NCI-H510A (cell line): ENCODE data around the gene DCLRE1B.
A peak's percentile ranks its signal among the peaks of the same experiment; 100 is the strongest.

Experiments
- DNase-seq: peaks from one replicate; lab custom pipeline; 2025; lab: John Stamatoyannopoulos, UW

The DCLRE1B gene

DNA sequence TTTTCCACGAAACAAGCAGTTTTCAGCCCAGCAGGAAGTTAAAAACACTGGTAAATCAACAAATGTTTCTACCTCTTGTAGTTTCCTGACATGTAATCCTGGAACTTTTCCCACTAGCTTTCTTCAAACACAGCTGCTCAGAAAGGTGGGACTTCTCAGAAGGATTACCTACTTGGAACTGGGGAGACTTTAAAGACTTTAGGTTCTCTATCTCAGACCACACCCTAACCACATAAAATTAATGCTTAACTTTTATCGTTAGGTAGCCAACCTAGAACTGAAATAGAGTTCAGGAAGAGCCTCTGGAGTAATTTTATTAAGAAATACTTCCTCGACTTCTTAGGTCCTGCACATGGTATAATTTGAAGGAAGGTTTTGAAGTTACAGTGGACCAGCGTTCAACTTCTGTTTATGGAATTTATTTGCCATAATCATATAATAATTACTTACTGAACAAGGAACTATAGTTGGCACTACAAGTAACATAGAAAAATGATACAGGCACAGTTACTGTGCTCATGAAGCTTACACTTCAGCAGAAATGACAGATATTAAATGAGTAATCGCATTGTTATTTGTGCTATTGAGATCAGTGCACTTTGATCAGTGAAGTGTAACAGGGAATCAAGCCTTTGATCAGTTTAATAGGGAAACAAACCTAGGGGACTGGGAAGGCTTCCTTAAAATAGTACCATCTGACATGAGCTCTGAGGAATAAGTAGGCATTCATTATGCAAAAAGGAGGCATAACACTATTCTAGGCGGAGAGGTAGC, 17.5 kb upstream of the DCLRE1B start, which contains the start of gene BCL2L15:
TSS of gene BCL2L15 (minus strand) at position 180 of the 774 bp plus-strand sequence. CDS start 206 bp downstream, outside the sequence.
- DNase-seq, result no peak

DNA sequence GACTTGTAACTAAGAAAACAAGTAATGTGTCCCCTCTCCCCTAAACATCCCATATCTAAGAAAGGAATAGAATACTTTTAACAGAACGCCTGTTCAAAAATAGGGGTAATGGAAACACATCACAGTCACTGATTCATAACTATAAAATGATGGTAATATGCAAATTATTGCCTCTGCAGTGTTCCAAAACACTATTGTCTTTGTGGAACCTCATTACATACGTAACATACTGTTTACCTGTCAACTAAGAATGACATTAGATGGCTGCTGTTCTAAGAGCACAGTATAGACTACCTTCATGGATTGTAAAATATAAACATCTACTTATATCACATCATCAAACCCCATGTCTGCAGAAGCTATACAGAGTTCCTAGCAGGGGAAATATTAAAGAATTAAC, 14.3 kb upstream of the DCLRE1B start:
- DNase-seq, result no peak

DNA sequence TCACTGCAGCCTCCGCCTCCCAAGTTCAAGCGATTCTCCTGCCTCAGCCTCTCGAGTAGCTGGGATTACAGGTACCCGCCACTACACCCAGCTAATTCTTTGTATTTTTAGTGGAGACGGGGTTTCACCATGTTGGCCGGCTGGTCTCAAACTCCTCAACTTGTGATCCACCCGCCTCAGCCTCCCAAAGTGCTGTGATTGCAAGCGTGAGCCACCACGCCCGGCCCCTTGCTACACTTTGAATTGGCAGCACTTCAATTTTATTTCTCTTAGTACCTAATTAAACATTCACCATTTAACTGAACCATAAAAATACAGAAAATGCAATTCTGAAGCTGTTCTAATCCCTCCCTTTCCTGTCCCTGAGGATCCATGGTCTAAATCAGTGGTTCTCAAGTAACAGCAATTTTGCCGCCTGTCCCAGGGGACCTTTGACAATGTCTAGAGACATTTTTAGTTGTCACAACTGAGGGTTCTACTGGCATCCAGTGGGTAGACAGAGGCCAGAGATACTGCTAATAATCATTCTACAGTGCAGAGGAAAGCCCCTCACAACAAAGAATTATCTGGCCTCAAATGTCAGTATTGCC, 13.4 kb upstream of the DCLRE1B start:
- no peak for DNase-seq

DNA sequence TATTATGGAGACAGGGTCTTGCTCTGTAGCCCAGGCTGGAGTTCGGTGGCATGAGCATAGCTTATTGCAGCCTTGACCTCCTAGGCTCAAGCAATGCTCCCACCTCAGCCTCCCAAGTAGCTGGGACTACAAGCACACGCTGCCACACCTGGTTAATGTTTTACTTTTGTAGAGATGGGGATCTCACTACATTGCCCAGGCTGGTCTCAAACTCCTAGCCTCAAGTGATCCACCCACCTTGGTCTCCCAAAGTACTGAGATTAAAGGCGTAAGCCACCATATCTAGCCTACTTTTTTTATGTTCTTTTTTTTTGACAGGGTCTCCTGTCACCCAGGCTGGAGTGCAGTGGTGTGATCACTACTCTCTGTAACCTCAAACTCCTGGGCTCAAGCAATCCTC, 11.9 kb upstream of the DCLRE1B start:
- DNase-seq, result no peak

DNA sequence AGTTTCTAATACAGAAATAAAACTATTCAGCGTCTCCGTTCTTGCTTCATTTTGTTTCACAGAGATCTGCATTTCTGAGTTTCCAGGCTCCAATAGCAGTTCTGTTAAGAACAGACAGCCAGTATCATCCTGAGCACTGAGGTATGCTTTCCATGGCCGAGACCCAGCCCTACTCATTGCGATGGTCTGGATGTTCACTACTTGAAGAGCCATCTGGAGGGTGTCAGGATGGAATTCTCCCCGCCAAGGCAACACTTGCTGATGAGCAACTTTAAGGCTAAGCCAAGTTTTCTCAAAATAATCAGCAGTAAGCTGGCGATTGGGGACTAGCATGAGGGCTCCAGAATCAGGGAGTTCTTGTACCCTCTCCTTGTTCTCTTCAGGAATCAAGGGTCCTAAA, 10.0 kb upstream of the DCLRE1B start:
- DNase-seq, result no peak

DNA sequence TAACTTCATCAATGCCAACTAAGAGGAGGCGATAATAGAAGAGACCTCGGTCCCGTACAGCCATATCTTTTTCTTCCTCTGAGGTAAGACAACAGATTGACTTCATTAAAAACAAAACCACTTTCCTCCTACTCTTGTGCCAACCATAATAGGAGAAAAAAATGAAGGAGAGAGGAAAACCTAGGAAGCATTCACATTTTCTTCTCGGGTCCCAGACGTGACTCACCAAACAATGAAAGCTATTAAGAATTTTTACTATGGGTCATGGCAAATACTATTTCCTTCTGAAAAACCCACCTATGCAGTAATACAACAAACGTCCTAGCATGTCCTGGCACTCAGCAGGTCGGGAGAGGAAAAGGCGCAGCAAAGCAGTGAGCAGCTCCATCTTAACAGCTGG, 9.2 kb upstream of the DCLRE1B start:
- DNase-seq, result no peak

DNA sequence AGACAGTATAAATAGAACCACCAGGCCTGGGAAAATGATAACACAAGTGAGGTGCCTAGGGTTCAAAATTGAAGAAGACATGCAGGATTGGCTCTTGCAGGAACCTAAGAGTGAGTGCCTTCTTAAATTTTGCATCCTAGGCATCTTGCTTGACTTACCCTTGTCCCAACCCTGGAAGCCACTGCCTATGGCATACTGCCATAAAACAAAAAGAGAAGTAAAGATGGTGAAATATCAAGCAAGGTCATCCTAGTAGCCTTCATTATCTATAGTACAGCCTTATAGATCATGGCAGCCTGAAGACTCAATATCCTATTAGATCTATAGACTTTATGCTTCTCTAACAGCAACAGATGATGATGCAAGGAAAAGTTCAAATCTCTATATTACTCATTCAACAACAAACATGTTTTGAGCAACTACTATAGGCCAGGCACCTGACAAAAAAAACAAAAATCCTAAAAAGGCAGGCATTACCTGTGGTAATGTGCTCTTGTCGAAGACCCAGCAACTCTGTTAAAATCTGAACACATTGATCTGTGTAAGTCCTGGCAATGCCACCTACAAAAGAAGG, 6.8 kb upstream of the DCLRE1B start:
- DNase-seq, result no peak

DNA sequence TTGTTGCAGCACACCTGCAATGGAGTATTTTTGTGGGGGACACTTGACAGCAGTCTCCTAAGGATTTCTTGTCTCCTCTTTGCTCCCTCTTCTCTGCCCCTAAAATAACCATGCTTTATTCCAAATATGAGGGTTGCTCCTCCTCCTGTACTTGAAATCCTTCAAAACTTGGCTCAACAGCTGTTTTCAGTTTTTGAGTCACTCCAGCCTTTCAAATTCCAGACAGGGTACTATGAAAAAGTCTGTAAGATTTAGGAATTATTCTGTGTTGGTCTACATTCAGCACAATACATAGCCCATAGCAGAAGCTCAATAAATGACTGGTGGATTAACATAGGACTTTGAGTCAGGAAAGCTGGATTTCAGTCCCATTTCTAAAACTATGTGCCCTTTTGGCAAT, 6.0 kb upstream of the DCLRE1B start:
- no peak for DNase-seq

DNA sequence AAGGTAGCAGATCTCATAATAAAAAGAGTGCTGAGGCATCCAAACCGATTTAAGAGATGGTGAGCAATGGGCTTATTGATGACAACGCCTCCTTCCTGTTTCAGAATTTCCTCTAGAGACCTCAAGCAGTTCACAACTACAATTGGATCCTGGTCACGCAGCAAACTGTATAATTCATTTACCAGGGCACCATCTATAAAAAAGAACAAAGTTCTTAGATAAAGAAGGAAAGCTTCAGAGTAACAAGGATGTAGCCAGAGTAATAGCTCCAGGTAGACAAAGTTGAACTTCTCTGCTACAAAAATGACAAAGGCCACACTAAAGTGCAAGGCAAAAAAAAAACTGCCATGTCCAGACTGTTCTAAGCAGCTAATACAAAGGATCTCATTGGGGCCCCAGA, 3.9 kb upstream of the DCLRE1B start:
- no peak for DNase-seq

DNA sequence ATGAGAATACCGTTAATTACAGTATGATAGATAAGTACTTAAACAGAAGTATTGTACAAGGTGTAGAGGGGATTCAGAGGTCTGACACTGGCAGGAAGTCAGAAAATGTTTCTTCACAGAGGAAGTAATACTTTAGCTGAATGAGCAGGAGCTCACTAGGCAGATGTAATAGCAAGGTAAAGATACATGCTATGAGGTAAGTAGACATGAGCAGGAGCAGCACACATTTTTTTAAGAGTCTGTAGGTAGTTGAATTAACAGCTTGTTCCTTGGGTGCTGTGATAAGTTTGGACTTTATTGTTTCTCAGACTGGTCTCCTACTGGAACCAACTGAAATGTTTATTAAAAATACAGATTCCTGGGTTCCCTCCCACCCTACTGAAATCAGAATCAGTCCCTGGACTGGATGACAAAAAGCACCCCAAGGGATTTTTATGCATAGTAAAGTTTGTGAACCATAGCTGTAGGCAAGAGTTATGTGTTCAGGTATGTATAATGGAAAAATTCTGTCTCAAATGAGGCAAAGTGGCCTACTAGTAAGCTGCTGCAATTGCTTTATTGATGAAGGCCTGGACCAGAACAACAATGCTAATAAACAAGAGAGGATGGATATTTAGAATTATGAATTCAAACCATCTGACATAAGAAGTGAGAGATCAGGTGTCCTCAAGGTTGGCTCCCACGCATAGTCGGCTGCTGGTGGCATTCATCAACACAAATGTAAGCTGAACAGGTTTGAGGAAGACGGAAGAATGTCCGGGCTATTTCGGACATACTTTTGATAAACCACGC, 1.4 kb upstream of the DCLRE1B start:
- DNase-seq, result no peak

DNA sequence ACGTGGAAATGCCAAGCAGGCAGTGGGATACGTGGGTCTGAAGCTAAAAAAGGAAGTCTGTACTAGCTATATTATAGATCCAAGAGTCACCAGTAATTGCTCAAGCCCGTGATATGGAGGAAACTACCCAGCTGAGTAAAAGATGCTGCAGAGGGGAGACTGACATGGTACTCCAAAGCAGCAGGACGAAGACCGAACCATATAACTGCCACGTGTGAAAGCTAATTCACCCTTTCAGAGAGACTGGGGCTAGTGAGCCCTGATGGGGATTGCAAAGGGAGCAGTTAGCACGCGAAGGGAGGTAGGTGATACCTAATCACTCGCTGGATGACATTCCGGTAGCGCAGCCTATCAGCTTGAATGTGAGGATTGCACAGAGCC, 843 bp upstream of the DCLRE1B start:
- DNase-seq, result peak; percentile 50

DNA sequence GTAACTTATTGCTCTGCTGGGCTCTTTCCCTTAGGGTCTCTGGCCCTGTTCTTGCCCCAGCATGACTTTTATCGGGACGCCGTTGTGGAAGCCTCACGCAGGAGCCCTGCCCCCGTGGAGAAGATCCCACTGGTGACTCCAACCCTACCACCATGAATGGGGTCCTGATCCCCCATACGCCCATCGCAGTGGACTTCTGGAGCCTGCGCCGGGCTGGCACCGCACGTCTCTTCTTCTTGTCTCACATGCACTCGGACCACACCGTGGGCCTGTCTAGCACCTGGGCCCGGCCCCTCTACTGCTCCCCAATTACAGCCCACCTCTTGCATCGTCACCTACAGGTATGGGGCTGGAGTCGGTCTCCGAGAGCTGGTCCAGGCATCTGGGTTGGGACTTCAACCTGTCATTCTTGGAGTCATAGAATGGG, 322 bp downstream of the DCLRE1B start:
- no peak for DNase-seq

DNA sequence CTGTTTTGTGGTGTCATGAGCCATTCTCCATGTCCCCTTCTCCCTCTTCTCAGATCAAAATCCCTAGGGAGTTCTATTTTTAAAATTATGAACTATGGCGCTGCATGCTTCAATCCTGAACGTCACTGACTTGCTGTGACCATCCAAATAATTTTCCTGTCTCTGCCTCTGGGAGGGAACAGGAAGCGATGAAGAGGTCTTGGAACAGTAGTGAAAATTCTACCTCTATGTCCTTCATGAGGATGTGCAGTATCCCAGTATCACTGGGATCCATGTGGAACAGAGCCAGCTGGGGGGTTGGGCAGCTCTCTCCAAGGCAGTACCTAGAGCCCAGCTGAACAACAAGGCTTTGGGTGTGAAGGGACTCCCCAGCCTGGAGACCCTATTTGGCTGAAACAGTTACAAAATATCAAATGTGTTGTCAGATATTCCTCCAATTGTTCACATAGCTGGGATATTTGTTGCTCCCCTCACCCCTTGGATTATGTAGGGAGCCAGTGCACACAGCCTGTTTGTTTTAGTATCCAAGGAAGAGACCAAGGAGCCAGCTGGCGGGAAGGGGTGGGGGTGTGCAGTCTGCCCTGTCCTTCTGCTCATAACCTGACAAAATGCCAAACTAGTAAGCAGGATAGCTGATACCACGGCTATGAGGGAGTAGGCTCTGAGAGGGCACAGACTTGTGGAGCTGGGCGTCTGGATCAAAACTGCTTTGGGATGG, 7.6 kb downstream of the DCLRE1B start:
- DNase-seq, result no peak

DNA sequence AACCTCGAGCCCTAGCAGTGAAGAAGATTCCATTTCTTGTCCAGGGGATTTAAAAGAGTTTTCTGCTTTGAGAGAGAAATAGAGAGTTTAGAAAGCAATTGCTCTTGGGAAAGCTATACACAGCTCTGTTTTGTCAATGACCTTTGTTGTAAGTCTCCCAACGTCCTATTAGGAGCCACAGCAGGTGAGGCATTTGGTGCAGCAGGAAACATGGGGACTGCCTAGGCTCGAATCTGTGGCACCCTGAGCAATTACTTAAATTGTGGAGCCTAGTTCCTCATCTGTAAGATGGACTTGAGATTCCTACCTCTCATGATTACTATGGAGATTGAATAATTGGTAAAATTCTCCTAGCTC, 8.2 kb downstream of the DCLRE1B start:
- DNase-seq, result no peak

DNA sequence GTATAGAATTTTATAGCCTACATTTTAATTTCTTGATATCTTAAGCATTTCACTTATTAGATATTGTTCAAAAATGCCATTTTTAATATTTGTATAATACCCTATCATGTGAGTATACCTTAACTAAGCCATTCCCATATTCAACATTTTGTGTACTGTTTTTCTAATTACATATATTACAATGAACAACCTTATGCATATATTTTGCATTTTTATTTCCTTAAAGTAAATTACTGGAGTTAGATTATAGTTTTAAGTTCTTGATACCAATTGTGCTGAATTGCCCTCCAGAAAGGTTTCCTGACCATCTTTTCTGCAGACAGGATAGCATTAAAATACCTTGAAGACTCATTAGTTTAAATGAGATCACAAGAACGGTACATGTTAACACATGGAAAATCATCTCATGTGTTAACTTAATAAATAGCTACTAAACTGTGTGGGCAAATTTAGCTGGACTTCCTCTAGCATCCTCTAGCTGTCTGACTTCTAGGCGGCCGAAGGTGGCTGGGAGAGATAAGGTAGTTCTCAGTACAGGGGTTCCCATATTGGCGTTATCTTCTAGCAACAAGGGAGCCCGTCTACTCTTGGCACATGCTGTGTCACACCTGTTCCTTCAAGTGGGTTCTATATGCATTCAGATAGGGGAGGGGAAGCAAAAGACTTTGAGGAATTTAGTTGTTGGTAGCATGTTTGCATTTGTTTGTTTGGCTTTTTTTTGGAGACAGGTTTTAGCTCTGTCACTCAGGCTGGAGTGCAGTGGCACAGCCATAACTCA, 8.9 kb downstream of the DCLRE1B start:
- DNase-seq, result no peak

DNA sequence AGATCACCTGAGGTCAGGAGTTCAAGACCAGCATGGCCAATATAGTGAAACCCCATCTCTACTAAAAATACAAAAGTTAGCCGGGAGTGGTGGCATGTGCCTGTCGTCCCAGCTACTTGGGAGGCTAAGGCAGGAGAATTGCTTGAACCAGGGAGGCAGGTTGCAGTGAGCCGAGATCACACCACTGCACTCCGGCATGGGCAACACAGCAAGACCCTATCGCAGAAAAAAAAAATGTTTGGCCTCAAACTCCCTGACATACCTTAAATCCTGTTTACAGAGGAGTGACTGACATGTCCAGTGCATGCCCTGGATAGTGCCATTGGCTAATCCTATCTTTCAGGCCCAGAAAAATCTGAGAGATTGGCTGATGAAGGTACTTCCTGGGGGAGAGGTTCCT, 11.8 kb downstream of the DCLRE1B start:
- DNase-seq, result no peak

DNA sequence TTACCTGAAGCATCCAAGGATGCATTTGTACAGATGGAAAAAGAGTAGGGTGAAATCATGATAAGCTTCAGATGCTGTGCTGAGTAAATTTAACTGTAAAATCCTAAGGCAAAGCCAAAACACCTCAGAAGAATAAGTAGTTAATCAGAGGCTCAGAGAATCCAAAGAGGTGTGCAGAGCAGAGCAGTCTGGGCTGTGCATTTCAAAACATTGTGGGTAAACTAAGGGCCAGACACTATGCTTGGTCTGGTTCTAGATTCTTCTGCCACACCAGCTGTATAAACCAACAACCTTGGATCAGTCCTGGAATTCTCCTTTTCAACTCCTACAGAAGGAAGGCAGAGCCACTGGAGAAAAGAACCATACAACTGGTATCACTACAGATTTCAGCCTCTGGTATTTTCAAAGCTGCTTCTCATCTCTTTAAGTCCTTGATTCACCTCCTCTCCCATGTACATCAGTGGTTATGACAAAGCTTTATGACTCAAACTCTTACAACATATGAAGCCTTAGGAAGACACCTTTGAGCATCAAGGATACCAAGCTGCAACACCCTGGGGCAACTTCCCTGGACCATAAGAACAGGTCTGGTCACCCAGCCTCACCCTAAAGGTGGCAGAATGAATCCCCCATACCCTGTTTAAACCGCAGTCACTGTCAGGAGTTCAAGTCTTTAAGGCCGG, 12.4 kb downstream of the DCLRE1B start:
- no peak for DNase-seq

DNA sequence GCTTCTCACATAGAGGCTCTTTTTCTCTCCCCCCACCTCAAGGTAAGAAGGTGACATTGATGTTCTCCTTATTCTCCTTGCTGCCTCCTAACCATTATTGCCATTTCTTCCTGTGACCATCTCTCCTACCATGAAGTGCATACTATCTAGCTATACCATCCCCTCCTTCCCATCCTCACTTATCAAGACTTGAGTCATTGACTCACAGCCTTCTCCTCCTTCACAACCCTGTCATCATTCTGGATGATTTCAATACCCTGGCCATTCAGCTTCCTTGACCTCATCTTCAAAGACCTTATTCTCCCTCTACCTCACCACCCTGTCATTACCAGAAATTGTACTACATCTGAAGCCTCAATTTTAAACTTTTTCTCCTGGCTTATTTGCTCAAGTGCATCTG, 13.1 kb downstream of the DCLRE1B start:
- DNase-seq, result no peak

DNA sequence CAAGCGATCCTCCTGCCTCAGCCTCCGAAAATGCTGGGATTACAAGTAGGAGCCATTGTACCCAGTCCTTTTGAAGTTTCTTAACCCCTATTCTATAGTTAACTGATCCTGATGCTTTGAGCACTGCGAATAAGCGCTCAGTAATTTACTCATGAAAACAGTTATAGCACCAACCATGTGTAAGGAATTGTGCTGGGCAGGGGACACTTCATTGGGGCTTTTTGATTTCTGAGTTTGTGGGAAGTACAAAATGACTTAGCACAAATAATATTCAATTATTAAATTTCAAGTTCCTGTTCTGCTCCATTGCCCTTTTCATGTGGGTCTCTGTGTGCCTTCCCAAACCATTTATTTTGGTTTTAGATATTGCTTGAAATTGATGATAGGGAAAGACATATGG, 17.8 kb downstream of the DCLRE1B start:
- DNase-seq, result no peak

DNA sequence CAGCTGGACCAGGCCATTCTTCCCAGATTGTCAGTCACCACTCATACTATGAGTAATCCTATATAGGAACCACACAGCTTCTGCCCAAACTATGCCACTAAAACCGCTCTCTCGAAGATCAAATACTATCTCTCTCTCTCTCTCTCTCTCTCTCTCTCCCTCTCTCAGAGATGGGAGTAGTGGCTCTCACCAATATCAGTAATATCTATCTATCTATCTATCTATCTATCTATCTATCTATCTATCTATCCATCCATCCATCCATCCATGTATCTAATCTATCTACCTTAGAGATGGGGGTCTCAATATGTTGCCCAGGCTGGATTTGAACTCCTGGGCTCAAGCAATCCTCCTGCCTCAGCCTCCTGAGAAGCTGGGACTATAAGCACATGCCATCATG, 19.3 kb downstream of the DCLRE1B start:
- no peak for DNase-seq
